HepG2 (cell line): ENCODE measurements around the gene RAPGEF6. TPM values are rescaled to one million over a fixed set of nuclear protein-coding genes. Genes with fewer than 3 reads are reported as not detected.

ENCODE experiments used
- ELF4 ChIP-seq: sonication (generic); formaldehyde crosslinking; IDR thresholded peaks from 2 replicates; pipeline ENCODE4 v1.5.0; 2020; ENCODE audit warnings: missing genetic modification reagents, mild to moderate bottlenecking, moderate library complexity, borderline replicate concordance
- FOXO1 ChIP-seq: sonication (generic); formaldehyde crosslinking; IDR thresholded peaks from 2 replicates; pipeline ENCODE4 v1.4.0; 2020; ENCODE audit warnings: missing genetic modification reagents
- SMARCC2 ChIP-seq: fragments of 450-650 bp; IDR thresholded peaks from 2 replicates; pipeline ENCODE4 v1.6.1; 2017; ENCODE audit warnings: antibody characterized with exemption, mild to moderate bottlenecking
- THAP11 ChIP-seq: IDR thresholded peaks from 2 replicates; pipeline ENCODE4 v1.6.1; 2016; ENCODE audit warnings: missing biosample characterization, missing genetic modification reagents
- ZNF138 ChIP-seq: sonication (generic); formaldehyde crosslinking; IDR thresholded peaks from 2 replicates; pipeline ENCODE4 v1.5.0; 2020; ENCODE audit warnings: mild to moderate bottlenecking, low read depth, missing genetic modification reagents
- ZNF160 ChIP-seq: sonication (generic); formaldehyde crosslinking; IDR thresholded peaks from 2 replicates; pipeline ENCODE4 v1.8.0; 2022; ENCODE audit warnings: mild to moderate bottlenecking, inconsistent platforms, missing genetic modification reagents
- ZNF317 ChIP-seq: sonication (generic); formaldehyde crosslinking; IDR thresholded peaks from 2 replicates; pipeline ENCODE4 v1.5.0; 2020; ENCODE audit warnings: mild to moderate bottlenecking, missing genetic modification reagents
- polyA plus RNA-seq, 8 experiments: library from polyadenylated mRNA; depleted of rRNA in 3 of 8; stranded (reverse) in 7 of 8; unstranded in 1 of 8; fragments of >200 nt; fragmentation: Illumina TruSeq in 4 of 8; extraction: Trizol in 4 of 8; gene quantifications; 2 replicates each; pipeline versions ENCODE4 v1.2.1 to v1.2.3, GENCODE V29; 2011 to 2016; ENCODE audit warnings: low read depth in 4 of 8, missing spikeins in 1 of 8, mixed read lengths in 1 of 8; ENCODE audit not compliant: insufficient read depth in 1 of 8
- total RNA-seq, 5 experiments: library from RNA; depleted of rRNA; stranded (reverse); fragments of >200 nt; fragmentation: Illumina TruSeq; extraction: Trizol; gene quantifications; 2 replicates each; pipeline ENCODE4 v1.2.3, GENCODE V29; 2016; ENCODE audit warnings: low read depth in 1 of 5
- TF ChIP-seq, protein P1 (sequence below): sonication (generic); formaldehyde crosslinking; conservative IDR thresholded peaks from 2 replicates; pipeline ENCODE4 v1.8.1; 2023; ENCODE audit warnings: missing genetic modification reagents
- TF ChIP-seq, protein P2 (sequence below), 2 experiments: fragments of 450-650 bp in 1 of 2; sonication (generic) in 1 of 2; formaldehyde crosslinking in 1 of 2; IDR thresholded peaks; 2 replicates each; pipeline versions ENCODE4 v1.6.1 to v1.8.0; 2016 to 2022; ENCODE audit warnings: antibody characterized with exemption in 1 of 2, mild to moderate bottlenecking in 1 of 2, missing genetic modification reagents in 1 of 2
- TF ChIP-seq, protein P3 (sequence below), 2 experiments: sonication (generic) in 1 of 2; formaldehyde crosslinking in 1 of 2; IDR thresholded peaks; 2 replicates each; pipeline versions ENCODE4 v1.4.0 to v1.6.1; 2018 to 2020; ENCODE audit warnings: missing genetic modification reagents in 2 of 2, borderline replicate concordance in 1 of 2, low read depth in 1 of 2, mild to moderate bottlenecking in 1 of 2, missing biosample characterization in 1 of 2
- TF ChIP-seq, protein P4 (sequence below): IDR thresholded peaks from 2 replicates; pipeline ENCODE4 v1.6.1; 2012; ENCODE audit warnings: low read length, improper control_type of control experiment

Gene RAPGEF6
- total and polyA plus RNA-seq, 2 of the 13 experiments (the other 11 are each of a cell fraction or from before 2014, with no cell fraction given): 7.7 to 24.6 TPM

DNA sequence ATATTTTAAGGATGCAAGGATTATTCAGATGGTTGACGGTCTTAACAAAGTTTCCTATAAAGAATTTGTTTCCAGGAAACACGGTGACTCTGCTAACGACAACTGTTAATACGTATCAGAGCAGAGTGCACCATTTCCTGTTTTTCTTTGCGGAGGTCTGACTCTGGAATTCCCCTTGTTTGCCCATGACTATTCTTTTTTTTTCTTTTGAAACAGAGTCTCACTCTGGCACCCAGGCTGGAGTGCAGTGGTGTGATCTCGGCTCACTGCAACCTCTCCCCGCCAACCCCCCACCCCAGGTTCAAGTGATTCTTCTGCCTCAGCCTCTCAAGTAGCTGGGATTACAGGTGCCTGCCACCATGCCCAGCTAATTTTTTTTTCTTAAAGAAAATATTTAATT, 255.3 kb downstream of the RAPGEF6 start (continued):
- TF ChIP-seq, protein P1, sequence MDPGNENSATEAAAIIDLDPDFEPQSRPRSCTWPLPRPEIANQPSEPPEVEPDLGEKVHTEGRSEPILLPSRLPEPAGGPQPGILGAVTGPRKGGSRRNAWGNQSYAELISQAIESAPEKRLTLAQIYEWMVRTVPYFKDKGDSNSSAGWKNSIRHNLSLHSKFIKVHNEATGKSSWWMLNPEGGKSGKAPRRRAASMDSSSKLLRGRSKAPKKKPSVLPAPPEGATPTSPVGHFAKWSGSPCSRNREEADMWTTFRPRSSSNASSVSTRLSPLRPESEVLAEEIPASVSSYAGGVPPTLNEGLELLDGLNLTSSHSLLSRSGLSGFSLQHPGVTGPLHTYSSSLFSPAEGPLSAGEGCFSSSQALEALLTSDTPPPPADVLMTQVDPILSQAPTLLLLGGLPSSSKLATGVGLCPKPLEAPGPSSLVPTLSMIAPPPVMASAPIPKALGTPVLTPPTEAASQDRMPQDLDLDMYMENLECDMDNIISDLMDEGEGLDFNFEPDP (CRISPR knock-in tag): no peak
- peak; percentile 81; the same call in 1 of the 2 replicates for TF ChIP-seq ELF4 (CRISPR knock-in tag)
- TF ChIP-seq ZNF317 (CRISPR knock-in tag): no peak
- no peak for TF ChIP-seq ZNF160
- peak; percentile 45; the same call in 1 of the 2 replicates for TF ChIP-seq THAP11
- TF ChIP-seq, protein P2, sequence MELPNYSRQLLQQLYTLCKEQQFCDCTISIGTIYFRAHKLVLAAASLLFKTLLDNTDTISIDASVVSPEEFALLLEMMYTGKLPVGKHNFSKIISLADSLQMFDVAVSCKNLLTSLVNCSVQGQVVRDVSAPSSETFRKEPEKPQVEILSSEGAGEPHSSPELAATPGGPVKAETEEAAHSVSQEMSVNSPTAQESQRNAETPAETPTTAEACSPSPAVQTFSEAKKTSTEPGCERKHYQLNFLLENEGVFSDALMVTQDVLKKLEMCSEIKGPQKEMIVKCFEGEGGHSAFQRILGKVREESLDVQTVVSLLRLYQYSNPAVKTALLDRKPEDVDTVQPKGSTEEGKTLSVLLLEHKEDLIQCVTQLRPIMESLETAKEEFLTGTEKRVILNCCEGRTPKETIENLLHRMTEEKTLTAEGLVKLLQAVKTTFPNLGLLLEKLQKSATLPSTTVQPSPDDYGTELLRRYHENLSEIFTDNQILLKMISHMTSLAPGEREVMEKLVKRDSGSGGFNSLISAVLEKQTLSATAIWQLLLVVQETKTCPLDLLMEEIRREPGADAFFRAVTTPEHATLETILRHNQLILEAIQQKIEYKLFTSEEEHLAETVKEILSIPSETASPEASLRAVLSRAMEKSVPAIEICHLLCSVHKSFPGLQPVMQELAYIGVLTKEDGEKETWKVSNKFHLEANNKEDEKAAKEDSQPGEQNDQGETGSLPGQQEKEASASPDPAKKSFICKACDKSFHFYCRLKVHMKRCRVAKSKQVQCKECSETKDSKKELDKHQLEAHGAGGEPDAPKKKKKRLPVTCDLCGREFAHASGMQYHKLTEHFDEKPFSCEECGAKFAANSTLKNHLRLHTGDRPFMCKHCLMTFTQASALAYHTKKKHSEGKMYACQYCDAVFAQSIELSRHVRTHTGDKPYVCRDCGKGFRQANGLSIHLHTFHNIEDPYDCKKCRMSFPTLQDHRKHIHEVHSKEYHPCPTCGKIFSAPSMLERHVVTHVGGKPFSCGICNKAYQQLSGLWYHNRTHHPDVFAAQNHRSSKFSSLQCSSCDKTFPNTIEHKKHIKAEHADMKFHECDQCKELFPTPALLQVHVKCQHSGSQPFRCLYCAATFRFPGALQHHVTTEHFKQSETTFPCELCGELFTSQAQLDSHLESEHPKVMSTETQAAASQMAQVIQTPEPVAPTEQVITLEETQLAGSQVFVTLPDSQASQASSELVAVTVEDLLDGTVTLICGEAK (IDR thresholded peaks at IDR 0.05): no peak
- TF ChIP-seq, protein P2 (CRISPR knock-in tag; IDR thresholded peaks at IDR 0.05): no peak
- TF ChIP-seq, protein P3, sequence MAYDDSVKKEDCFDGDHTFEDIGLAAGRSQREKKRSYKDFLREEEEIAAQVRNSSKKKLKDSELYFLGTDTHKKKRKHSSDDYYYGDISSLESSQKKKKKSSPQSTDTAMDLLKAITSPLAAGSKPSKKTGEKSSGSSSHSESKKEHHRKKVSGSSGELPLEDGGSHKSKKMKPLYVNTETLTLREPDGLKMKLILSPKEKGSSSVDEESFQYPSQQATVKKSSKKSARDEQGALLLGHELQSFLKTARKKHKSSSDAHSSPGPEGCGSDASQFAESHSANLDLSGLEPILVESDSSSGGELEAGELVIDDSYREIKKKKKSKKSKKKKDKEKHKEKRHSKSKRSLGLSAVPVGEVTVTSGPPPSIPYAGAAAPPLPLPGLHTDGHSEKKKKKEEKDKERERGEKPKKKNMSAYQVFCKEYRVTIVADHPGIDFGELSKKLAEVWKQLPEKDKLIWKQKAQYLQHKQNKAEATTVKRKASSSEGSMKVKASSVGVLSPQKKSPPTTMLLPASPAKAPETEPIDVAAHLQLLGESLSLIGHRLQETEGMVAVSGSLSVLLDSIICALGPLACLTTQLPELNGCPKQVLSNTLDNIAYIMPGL (CRISPR knock-in tag; IDR thresholded peaks at IDR 0.05; ENCODE audit: borderline replicate concordance in 1 of 2, low read depth in 1 of 2): no peak
- TF ChIP-seq FOXO1: peak; percentile 72; the same call in 1 of the 2 replicates
- no peak for TF ChIP-seq SMARCC2
- TF ChIP-seq ZNF138 (CRISPR knock-in tag): no peak
- TF ChIP-seq, protein P4, sequence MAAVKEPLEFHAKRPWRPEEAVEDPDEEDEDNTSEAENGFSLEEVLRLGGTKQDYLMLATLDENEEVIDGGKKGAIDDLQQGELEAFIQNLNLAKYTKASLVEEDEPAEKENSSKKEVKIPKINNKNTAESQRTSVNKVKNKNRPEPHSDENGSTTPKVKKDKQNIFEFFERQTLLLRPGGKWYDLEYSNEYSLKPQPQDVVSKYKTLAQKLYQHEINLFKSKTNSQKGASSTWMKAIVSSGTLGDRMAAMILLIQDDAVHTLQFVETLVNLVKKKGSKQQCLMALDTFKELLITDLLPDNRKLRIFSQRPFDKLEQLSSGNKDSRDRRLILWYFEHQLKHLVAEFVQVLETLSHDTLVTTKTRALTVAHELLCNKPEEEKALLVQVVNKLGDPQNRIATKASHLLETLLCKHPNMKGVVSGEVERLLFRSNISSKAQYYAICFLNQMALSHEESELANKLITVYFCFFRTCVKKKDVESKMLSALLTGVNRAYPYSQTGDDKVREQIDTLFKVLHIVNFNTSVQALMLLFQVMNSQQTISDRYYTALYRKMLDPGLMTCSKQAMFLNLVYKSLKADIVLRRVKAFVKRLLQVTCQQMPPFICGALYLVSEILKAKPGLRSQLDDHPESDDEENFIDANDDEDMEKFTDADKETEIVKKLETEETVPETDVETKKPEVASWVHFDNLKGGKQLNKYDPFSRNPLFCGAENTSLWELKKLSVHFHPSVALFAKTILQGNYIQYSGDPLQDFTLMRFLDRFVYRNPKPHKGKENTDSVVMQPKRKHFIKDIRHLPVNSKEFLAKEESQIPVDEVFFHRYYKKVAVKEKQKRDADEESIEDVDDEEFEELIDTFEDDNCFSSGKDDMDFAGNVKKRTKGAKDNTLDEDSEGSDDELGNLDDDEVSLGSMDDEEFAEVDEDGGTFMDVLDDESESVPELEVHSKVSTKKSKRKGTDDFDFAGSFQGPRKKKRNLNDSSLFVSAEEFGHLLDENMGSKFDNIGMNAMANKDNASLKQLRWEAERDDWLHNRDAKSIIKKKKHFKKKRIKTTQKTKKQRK: no peak
